HG03521 (cell line): ENCODE data around the gene POLE4.

Experiments used
- ATAC-seq: cut with Tn5 transposase; IDR thresholded peaks from one replicate; pipeline ENCODE4 v1.9.1; 2021; ENCODE audit warnings: mild to moderate bottlenecking, moderate library complexity; ENCODE audit not compliant: unreplicated experiment

POLE4 gene

GRCh38 chr2:74939919-74940812 lies 18.3 kb upstream of the POLE4 start:
- ATAC-seq, result no peak

GRCh38 chr2:74941284-74941683 lies 17.2 kb upstream of the POLE4 start:
- ATAC-seq, result no peak

GRCh38 chr2:74942263-74942662 lies 16.2 kb upstream of the POLE4 start:
- ATAC-seq, result no peak

GRCh38 chr2:74944987-74945787 lies 13.3 kb upstream of the POLE4 start:
- peak; percentile 97 for ATAC-seq

- ATAC-seq, result no peak
Observed at GRCh38 chr2:74945788-74946331, 12.6 kb upstream of the POLE4 start.

GRCh38 chr2:74947703-74948102 lies 10.7 kb upstream of the POLE4 start:
- ATAC-seq, result no peak

- ATAC-seq, result no peak
Observed at GRCh38 chr2:74948779-74949178, 9.7 kb upstream of the POLE4 start.

GRCh38 chr2:74951211-74951754 lies 7.2 kb upstream of the POLE4 start:
- no peak for ATAC-seq

- ATAC-seq, result no peak
Observed at GRCh38 chr2:74952575-74952974, 5.9 kb upstream of the POLE4 start.

- ATAC-seq, result no peak
Observed at GRCh38 chr2:74953796-74954499, 4.5 kb upstream of the POLE4 start.

GRCh38 chr2:74954500-74954874 lies 4.0 kb upstream of the POLE4 start:
- no peak for ATAC-seq

GRCh38 chr2:74957886-74958273 lies 563 bp upstream of the POLE4 start:
- no peak for ATAC-seq

GRCh38 chr2:74959106-74959751 lies 786 bp downstream of the POLE4 start:
- no peak for ATAC-seq

GRCh38 chr2:74966887-74967286 lies 8.4 kb downstream of the POLE4 start:
- ATAC-seq, result no peak

- ATAC-seq, result no peak
Observed at GRCh38 chr2:74975016-74975415, 16.6 kb downstream of the POLE4 start.

GRCh38 chr2:74979844-74980243 lies 21.4 kb downstream of the POLE4 start:
- no peak for ATAC-seq

- no peak for ATAC-seq
Observed at GRCh38 chr2:74982577-74982976, 24.1 kb downstream of the POLE4 start.

GRCh38 chr2:74983631-74984392 lies 25.4 kb downstream of the POLE4 start:
- no peak for ATAC-seq

- no peak for ATAC-seq
Observed at GRCh38 chr2:74984947-74985637, 26.6 kb downstream of the POLE4 start.
